Posterior vena cava (tissue), 2 donors: ENCODE measurements around the gene SIX6. TPM values are rescaled to one million over a fixed set of nuclear protein-coding genes. Genes with fewer than 3 reads are reported as not detected.

ENCODE experiments used
- DNase-seq: peaks from one replicate; pipeline ENCODE4 v3.0.0-alpha.2; 2020; ENCODE audit warnings: low spot score
- intact Hi-C, 2 donors: fragments of 100-400 bp; cut with DNase I; formaldehyde crosslinking; loops; one replicate each; pipeline versions ENCODE4 v1.14.1 to v1.14.2; 2022 to 2023
- total RNA-seq, 2 donors: library from RNA; stranded (reverse); fragmentation: NEBNext Ultra II Directional; extraction: Animal tissue kit (Norgen Biotek cat#: 25700); gene quantifications; one replicate each; pipeline ENCODE4 v1.2.1, GENCODE V29; 2021
- donor health status: DM: yes; HTN: yes; CAD: no.
- donor health status: DM: yes; HTN: yes; CAD: no.

The SIX6 gene
- total RNA-seq, 2 donors from 2014 or later, result not detected

- no peak for DNase-seq
- intact Hi-C loops, result no loop called here
Observed at GRCh38 chr14:60512126-60512525, 3.2 kb downstream of the SIX6 start.

- intact Hi-C loops, result no loop called here
- DNase-seq, result no peak
Observed at GRCh38 chr14:60512973-60513571, 4.1 kb downstream of the SIX6 start.

- DNase-seq, result no peak
Observed at GRCh38 chr14:60514378-60514740, 5.4 kb downstream of the SIX6 start.

GRCh38 chr14:60514741-60515491 is 6.0 kb downstream of the SIX6 start:
- no peak for DNase-seq
- intact Hi-C loops, result no loop called here

More at GRCh38 chr14:60514378-60514740, 5.4 kb downstream of the SIX6 start:
- intact Hi-C loops, result no loop called here

- intact Hi-C loops, result no loop called here
- DNase-seq, result no peak
Observed at GRCh38 chr14:60515511-60516289, 6.8 kb downstream of the SIX6 start.

GRCh38 chr14:60532442-60532841 is 23.5 kb downstream of the SIX6 start:
- no peak for DNase-seq
- intact Hi-C loops, result no loop called here

GRCh38 chr14:60537663-60538062 is 28.7 kb downstream of the SIX6 start:
- no peak for DNase-seq
- intact Hi-C loops, result no loop called here

- DNase-seq, result no peak
- intact Hi-C loops, result no loop called here
Observed at GRCh38 chr14:60544659-60545058, 35.7 kb downstream of the SIX6 start.

GRCh38 chr14:60553808-60554207 is 44.9 kb downstream of the SIX6 start:
- no peak for DNase-seq
- intact Hi-C loops, result no loop called here

GRCh38 chr14:60561845-60562746 is 53.1 kb downstream of the SIX6 start:
- intact Hi-C loops, result loop anchor here (10.0 kb wide), 1 partner anchor 207 kb away; no protein-coding TSS in a partner anchor
- DNase-seq, result peak; percentile 84

Other genes with a start within 250 kb of the SIX6 start
- gene C14orf39, start 23.1 kb upstream of the SIX6 start, total RNA-seq, result under 1 TPM in 1 of 2 donors, not detected in 1; 0.43 TPM
- 1 to 10 TPM; 4.3 TPM for gene SIX1, start 140.3 kb downstream of the SIX6 start, total RNA-seq
- 1 to 10 TPM; 1.3 to 3.2 TPM for gene SIX4, start 215.2 kb downstream of the SIX6 start, total RNA-seq
- gene MNAT1, start 225.6 kb downstream of the SIX6 start, total RNA-seq, result 10 to 100 TPM; 25.3 to 34.6 TPM